ENCODE measurements around the gene ABCA1.

- TF ChIP-seq CTCF (conservative IDR thresholded peaks at IDR 0.05; ENCODE audit: low read depth, low read length) (no peak), RCOR1 (IDR thresholded peaks at IDR 0.05; ENCODE audit: insufficient replicate concordance, low read length) (no peak), USF2 (IDR thresholded peaks at IDR 0.05; ENCODE audit: low read depth, low read length) (no peak), RAD21 (IDR thresholded peaks at IDR 0.05; ENCODE audit: low read length) (no peak), POLR2A (IDR thresholded peaks at IDR 0.05; ENCODE audit: low read depth, low read length) (no peak)
Measured at GRCh38 chr9:104921067-104921741, 6.8 kb downstream of the ABCA1 start.
